ENCODE data around the gene BACH1.
A peak's percentile ranks its signal among the peaks of the same experiment; 100 is the strongest.

Gene BACH1

DNA sequence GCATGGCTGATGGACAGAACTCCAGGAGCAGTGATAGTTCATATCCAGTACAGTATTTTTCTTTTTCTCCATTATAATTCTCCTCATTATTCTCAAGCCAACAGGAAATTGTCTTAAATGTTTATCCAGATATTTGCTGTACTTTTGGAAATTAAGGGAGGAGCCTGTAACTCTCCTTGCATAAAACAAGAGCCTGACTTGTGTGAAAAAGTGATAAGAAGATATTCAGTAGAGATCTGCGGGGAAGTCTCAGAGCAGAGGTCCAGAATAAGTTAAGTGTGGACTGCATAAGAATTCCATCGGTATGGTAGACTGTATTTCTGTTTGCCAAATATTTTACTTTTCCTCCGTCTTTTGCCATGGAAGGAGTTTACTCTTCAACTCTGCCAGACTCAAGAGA lies 70.2 kb downstream of the BACH1 start:
- H3K36me3 ChIP-seq (replicated peaks; ENCODE audit: insufficient read depth, low read length): no peaks in the 10 kb centered on the region
- no peaks in the 10 kb centered on the region for H4K20me1 ChIP-seq (ENCODE audit: insufficient read depth, low read length)
- no peak for DNase-seq
- H3K4me3 ChIP-seq (ENCODE audit: low read length): no peak overlapping the region
- no peaks in the 10 kb centered on the region for H3K27me3 ChIP-seq (replicated peaks; ENCODE audit: insufficient read depth, low read length)
- H2AFZ ChIP-seq (ENCODE audit: low read length): no peak overlapping the region
- no peaks in the 10 kb centered on the region for H3K79me2 ChIP-seq (ENCODE audit: low read length)
- H3F3A ChIP-seq (ENCODE audit: insufficient read depth, low read length): no peaks in the 10 kb centered on the region
- no peaks in the 10 kb centered on the region for H3K9me3 ChIP-seq (replicated peaks; ENCODE audit: insufficient read depth, low read length)
- TF ChIP-seq EZH2phosphoT487 (IDR thresholded peaks at IDR 0.05; ENCODE audit: low read length) (no peak), EZH2 (optimal IDR thresholded peaks at IDR 0.05; ENCODE audit: low read depth, low read length) (no peak)
- TF ChIP-seq, protein P1, sequence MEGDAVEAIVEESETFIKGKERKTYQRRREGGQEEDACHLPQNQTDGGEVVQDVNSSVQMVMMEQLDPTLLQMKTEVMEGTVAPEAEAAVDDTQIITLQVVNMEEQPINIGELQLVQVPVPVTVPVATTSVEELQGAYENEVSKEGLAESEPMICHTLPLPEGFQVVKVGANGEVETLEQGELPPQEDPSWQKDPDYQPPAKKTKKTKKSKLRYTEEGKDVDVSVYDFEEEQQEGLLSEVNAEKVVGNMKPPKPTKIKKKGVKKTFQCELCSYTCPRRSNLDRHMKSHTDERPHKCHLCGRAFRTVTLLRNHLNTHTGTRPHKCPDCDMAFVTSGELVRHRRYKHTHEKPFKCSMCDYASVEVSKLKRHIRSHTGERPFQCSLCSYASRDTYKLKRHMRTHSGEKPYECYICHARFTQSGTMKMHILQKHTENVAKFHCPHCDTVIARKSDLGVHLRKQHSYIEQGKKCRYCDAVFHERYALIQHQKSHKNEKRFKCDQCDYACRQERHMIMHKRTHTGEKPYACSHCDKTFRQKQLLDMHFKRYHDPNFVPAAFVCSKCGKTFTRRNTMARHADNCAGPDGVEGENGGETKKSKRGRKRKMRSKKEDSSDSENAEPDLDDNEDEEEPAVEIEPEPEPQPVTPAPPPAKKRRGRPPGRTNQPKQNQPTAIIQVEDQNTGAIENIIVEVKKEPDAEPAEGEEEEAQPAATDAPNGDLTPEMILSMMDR (IDR thresholded peaks at IDR 0.05; ENCODE audit: low read length): no peak
- no peak overlapping the region for H3K4me2 ChIP-seq (ENCODE audit: low read depth, low read length)
- H3K4me1 ChIP-seq (ENCODE audit: low read length): no peaks in the 10 kb centered on the region
- no peak overlapping the region for H3K27ac ChIP-seq (ENCODE audit: low read length)
- no peak overlapping the region for H3K9ac ChIP-seq (ENCODE audit: low read length)
- no peaks in the 10 kb centered on the region for H3K9me2 ChIP-seq (replicated peaks; ENCODE audit: insufficient read depth, low read length)

DNA sequence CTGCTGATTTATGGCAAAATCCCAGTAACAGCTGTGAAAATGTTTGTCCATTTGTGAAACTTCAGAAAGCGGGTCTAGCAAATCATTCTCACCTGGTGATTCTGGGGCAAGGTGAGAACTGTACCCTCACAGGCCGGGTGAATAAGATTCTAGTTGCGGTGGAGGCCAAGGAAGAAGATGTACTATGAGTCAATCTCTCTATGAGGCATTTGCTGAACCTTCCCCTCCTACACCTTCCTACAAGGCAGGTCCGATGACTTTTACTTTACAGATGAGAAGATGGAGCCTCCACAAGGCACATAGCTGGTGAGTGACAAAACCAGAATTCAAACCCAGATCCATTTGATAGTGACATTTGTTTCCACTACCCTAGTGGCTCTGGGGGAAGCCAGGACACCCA lies 72.7 kb downstream of the BACH1 start:
- no peak overlapping the region for H3K4me2 ChIP-seq (ENCODE audit: low read depth, low read length)
- no peak overlapping the region for H3K9ac ChIP-seq (ENCODE audit: low read length)
- H3K27ac ChIP-seq (ENCODE audit: low read length): no peak overlapping the region
- H3K4me3 ChIP-seq (ENCODE audit: low read length): no peak overlapping the region
- TF ChIP-seq EZH2phosphoT487 (IDR thresholded peaks at IDR 0.05; ENCODE audit: low read length): no peak
- H3K9me2 ChIP-seq (replicated peaks; ENCODE audit: insufficient read depth, low read length): no peaks in the 10 kb centered on the region
- no peaks in the 10 kb centered on the region for H3K9me3 ChIP-seq (replicated peaks; ENCODE audit: insufficient read depth, low read length)
- H3K79me2 ChIP-seq (ENCODE audit: low read length): no peaks in the 10 kb centered on the region
- H3K36me3 ChIP-seq (replicated peaks; ENCODE audit: insufficient read depth, low read length): no peaks in the 10 kb centered on the region
- no peaks in the 10 kb centered on the region for H3K4me1 ChIP-seq (ENCODE audit: low read length)
- H2AFZ ChIP-seq (ENCODE audit: low read length): no peak overlapping the region
- no peak for DNase-seq
- H3F3A ChIP-seq (ENCODE audit: insufficient read depth, low read length): no peaks in the 10 kb centered on the region
- no peaks in the 10 kb centered on the region for H4K20me1 ChIP-seq (ENCODE audit: insufficient read depth, low read length)
- no peaks in the 10 kb centered on the region for H3K27me3 ChIP-seq (replicated peaks; ENCODE audit: insufficient read depth, low read length)

DNA sequence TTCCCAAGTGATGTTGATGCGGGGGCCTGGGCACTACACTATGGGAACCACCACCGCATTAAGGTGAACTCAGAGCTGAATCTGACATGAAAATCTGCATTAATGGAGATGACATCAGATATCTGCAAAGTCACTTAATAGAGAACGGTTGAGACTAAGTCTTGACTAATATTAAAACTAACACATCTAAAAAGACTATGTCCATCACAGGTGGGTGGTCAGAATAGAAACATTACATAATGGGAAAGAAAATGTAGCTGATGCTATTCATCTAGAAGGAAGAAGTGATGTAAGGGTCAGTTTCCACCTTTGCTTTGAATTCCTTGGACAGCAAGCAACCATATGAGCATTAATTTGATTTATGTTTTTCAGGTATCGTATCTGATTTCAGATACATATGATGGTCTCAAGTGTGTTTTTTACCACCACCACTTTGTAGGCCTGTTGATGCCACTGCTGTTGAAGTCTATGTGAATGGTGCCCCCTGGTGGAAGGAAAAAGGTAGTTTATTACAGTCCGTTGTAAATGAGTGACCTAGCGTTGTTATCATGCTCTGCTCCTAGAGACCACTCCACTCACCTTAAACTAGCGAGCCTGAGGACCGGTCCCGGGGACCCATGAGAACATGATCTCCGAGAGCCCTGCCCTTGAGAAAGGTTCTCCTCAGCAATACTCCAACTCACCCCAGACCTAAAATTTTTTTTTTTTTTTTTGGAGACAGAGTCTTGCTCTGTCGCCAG lies 73.5 kb downstream of the BACH1 start:
- no peak for TF ChIP-seq EZH2 (optimal IDR thresholded peaks at IDR 0.05; ENCODE audit: low read depth, low read length)
- TF ChIP-seq EZH2phosphoT487 (IDR thresholded peaks at IDR 0.05; ENCODE audit: low read length): no peak
- TF ChIP-seq, protein P1 (IDR thresholded peaks at IDR 0.05; ENCODE audit: low read length): peak; percentile 75
- H3K9me2 ChIP-seq (replicated peaks; ENCODE audit: insufficient read depth, low read length): no peaks in the 10 kb centered on the region
- H3K4me3 ChIP-seq (ENCODE audit: low read length): no peak overlapping the region
- H3K9me3 ChIP-seq (replicated peaks; ENCODE audit: insufficient read depth, low read length): no peaks in the 10 kb centered on the region
- H4K20me1 ChIP-seq (ENCODE audit: insufficient read depth, low read length): no peaks in the 10 kb centered on the region
- H3K4me2 ChIP-seq (ENCODE audit: low read depth, low read length): no peak overlapping the region
- H3K27me3 ChIP-seq (replicated peaks; ENCODE audit: insufficient read depth, low read length): no peaks in the 10 kb centered on the region
- H3K4me1 ChIP-seq (ENCODE audit: low read length): no peaks in the 10 kb centered on the region
- no peaks in the 10 kb centered on the region for H3F3A ChIP-seq (ENCODE audit: insufficient read depth, low read length)
- DNase-seq: peak; percentile 77
- H3K27ac ChIP-seq (ENCODE audit: low read length): no peak overlapping the region
- H2AFZ ChIP-seq (ENCODE audit: low read length): no peak overlapping the region
- no peaks in the 10 kb centered on the region for H3K36me3 ChIP-seq (replicated peaks; ENCODE audit: insufficient read depth, low read length)
- no peaks in the 10 kb centered on the region for H3K79me2 ChIP-seq (ENCODE audit: low read length)
- no peak overlapping the region for H3K9ac ChIP-seq (ENCODE audit: low read length)

DNA sequence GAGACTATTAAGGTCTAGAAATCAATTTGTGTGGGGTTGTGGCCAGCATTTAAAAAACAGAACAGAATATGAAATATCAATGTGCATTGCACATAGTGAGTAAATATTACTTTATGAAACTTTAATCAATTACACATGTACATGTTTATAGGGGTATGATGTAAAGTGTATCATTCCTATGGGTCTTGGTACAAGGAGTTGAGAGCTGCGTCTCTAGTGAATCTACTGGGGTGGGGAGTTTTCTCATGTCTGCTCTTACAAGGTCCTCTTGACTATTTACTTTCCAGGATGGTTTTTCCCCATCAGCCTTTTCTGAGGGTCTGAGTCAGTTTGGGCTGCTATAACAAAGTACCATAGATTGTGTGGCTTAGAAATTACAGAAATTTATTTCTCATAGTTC lies 75.8 kb downstream of the BACH1 start:
- Histone ChIP-seq H3K4me3 (ENCODE audit: low read length) (no peak overlapping the region), H3K36me3 (replicated peaks; ENCODE audit: insufficient read depth, low read length) (no peaks in the 10 kb centered on the region), H3K27me3 (replicated peaks; ENCODE audit: insufficient read depth, low read length) (no peaks in the 10 kb centered on the region), H3F3A (ENCODE audit: insufficient read depth, low read length) (no peaks in the 10 kb centered on the region), H3K9me2 (replicated peaks; ENCODE audit: insufficient read depth, low read length) (no peaks in the 10 kb centered on the region), H3K9ac (ENCODE audit: low read length) (no peak overlapping the region), H2AFZ (ENCODE audit: low read length) (no peak overlapping the region), H4K20me1 (ENCODE audit: insufficient read depth, low read length) (no peaks in the 10 kb centered on the region), H3K79me2 (ENCODE audit: low read length) (no peaks in the 10 kb centered on the region), H3K27ac (ENCODE audit: low read length) (no peak overlapping the region), H3K4me2 (ENCODE audit: low read depth, low read length) (no peak overlapping the region), H3K9me3 (replicated peaks; ENCODE audit: insufficient read depth, low read length) (no peaks in the 10 kb centered on the region), H3K4me1 (ENCODE audit: low read length) (no peaks in the 10 kb centered on the region)
- TF ChIP-seq, protein P1 (IDR thresholded peaks at IDR 0.05; ENCODE audit: low read length): no peak
- TF ChIP-seq EZH2phosphoT487 (IDR thresholded peaks at IDR 0.05; ENCODE audit: low read length) (no peak), EZH2 (optimal IDR thresholded peaks at IDR 0.05; ENCODE audit: low read depth, low read length) (no peak)
- DNase-seq: no peak
